GM12878 (cell line): Measurements from ENCODE around the gene FAM222B. TPM values are rescaled to one million over a fixed set of nuclear protein-coding genes. Genes with fewer than 3 reads are reported as not detected.
A peak's percentile ranks its signal among the peaks of the same experiment; 100 is the strongest.

ENCODE experiments used
- BACH1 ChIP-seq: fragments of 450-650 bp; IDR thresholded peaks from 2 replicates; pipeline ENCODE4 v1.6.1; 2017; ENCODE audit warnings: mild to moderate bottlenecking, borderline replicate concordance
- CBX3 ChIP-seq: fragments of 200-600 bp; sonication (generic); IDR thresholded peaks from 2 replicates; pipeline ENCODE4 v1.6.1; 2016; ENCODE audit warnings: low read depth, borderline replicate concordance
- DPF2 ChIP-seq: fragments of 450-650 bp; IDR thresholded peaks from 2 replicates; pipeline ENCODE4 v1.6.1; 2017; ENCODE audit warnings: mild to moderate bottlenecking
- MXI1 ChIP-seq: fragments of 150-350 bp; IDR thresholded peaks from 2 replicates; pipeline ENCODE4 v1.6.1; 2011; ENCODE audit warnings: low read depth, mild to moderate bottlenecking, inconsistent platforms, low read length, improper control_type of control experiment
- NBN ChIP-seq: fragments of 450-650 bp; IDR thresholded peaks from 2 replicates; pipeline ENCODE4 v1.6.1; 2016
- NFIC ChIP-seq: IDR thresholded peaks from 2 replicates; pipeline ENCODE4 v1.6.1; 2012; ENCODE audit warnings: low read depth, mild to moderate bottlenecking, inconsistent platforms, low read length, moderate library complexity
- NFXL1 ChIP-seq: fragments of 450-650 bp; IDR thresholded peaks from 2 replicates; pipeline ENCODE4 v1.6.1; 2017; ENCODE audit warnings: antibody characterized with exemption, mild to moderate bottlenecking, borderline replicate concordance
- NFYA ChIP-seq: IDR thresholded peaks from 2 replicates; pipeline ENCODE4 v1.6.1; 2011; ENCODE audit warnings: low read depth, mild to moderate bottlenecking, low read length, improper control_type of control experiment, borderline replicate concordance
- PML ChIP-seq: IDR thresholded peaks from 2 replicates; pipeline ENCODE4 v1.6.1; 2012; ENCODE audit warnings: low read length, inconsistent platforms
- POLR2AphosphoS2 ChIP-seq: IDR thresholded peaks from 2 replicates; pipeline ENCODE4 v1.6.1; 2011; ENCODE audit warnings: low read depth, mild to moderate bottlenecking, low read length, improper control_type of control experiment, moderate library complexity
- RAD51 ChIP-seq: fragments of 450-650 bp; IDR thresholded peaks from 2 replicates; pipeline ENCODE4 v1.6.1; 2016; ENCODE audit warnings: moderate library complexity, mild to moderate bottlenecking, inconsistent platforms
- RELA ChIP-seq: fragments of 450-650 bp; IDR thresholded peaks from 2 replicates; pipeline ENCODE4 v1.8.0; 2014; ENCODE audit warnings: borderline replicate concordance; ENCODE audit not compliant: partially characterized antibody
- SMAD5 ChIP-seq: IDR thresholded peaks from 2 replicates; pipeline ENCODE4 v1.6.1; 2016; ENCODE audit warnings: antibody characterized with exemption, low read depth
- SP1 ChIP-seq: IDR thresholded peaks from one replicate; pipeline ENCODE4 v1.6.1; 2011; ENCODE audit warnings: low read depth, low read length
- ZBED1 ChIP-seq: IDR thresholded peaks from 2 replicates; pipeline ENCODE4 v1.6.1; 2016; ENCODE audit warnings: borderline replicate concordance
- ZNF622 ChIP-seq: fragments of 450-650 bp; IDR thresholded peaks from 2 replicates; pipeline ENCODE4 v1.6.1; 2017; ENCODE audit warnings: mild to moderate bottlenecking, inconsistent platforms
- polyA plus RNA-seq, 11 experiments: library from polyadenylated mRNA; depleted of rRNA in 4 of 11; unstranded in 6 of 11; stranded (reverse) in 5 of 11; fragments of >200 nt; fragmentation: Nextera tagmentation in 4 of 11; fragmentation: Illumina TruSeq in 1 of 11; extraction: Ambion mirVana in 4 of 11; extraction: Trizol in 1 of 11; gene quantifications; 1 replicate in 1 of 11; 2 replicates in 10 of 11; pipeline versions ENCODE4 v1.2.1 to v1.2.3, GENCODE V29; 2011 to 2016; ENCODE audit warnings: inconsistent platforms in 2 of 11, missing spikeins in 2 of 11, low read depth in 1 of 11
- total RNA-seq, 4 experiments: library from RNA; depleted of rRNA in 3 of 4; stranded (reverse); fragments of >200 nt in 3 of 4; fragmentation: Illumina TruSeq in 1 of 4; extraction: Trizol in 1 of 4; gene quantifications; 2 replicates each; pipeline versions ENCODE4 v1.2.1 to v1.2.3, GENCODE V29; 2013 to 2021
- TF ChIP-seq, protein P1 (sequence below): IDR thresholded peaks from 2 replicates; pipeline ENCODE4 v1.6.1; 2011; ENCODE audit warnings: low read depth, low read length, improper control_type of control experiment, borderline replicate concordance
- TF ChIP-seq, protein P2 (sequence below): IDR thresholded peaks from 2 replicates; pipeline ENCODE4 v1.6.1; 2012; ENCODE audit warnings: low read depth, low read length, improper control_type of control experiment
- TF ChIP-seq, protein P3 (sequence below): IDR thresholded peaks from 2 replicates; pipeline ENCODE4 v1.6.1; 2012; ENCODE audit warnings: mild to moderate bottlenecking, low read depth, low read length
- TF ChIP-seq, protein P4 (sequence below): IDR thresholded peaks from 2 replicates; pipeline ENCODE4 v1.6.1; 2011; ENCODE audit warnings: borderline replicate concordance, low read depth, mild to moderate bottlenecking, moderate library complexity, low read length; ENCODE audit not compliant: insufficient read depth, poor library complexity, severe bottlenecking
- TF ChIP-seq, protein P5 (sequence below): fragments of 450-650 bp; formaldehyde crosslinking; IDR thresholded peaks from 2 replicates; pipeline ENCODE4 v1.5.0; 2022; ENCODE audit warnings: mild to moderate bottlenecking, missing genetic modification characterization

The FAM222B gene
- total and polyA plus RNA-seq, 10 of the 15 experiments (the other 5 are each of a cell fraction or from before 2014, with no cell fraction given), result 2.8 to 18.3 (median 6.4) TPM

DNA sequence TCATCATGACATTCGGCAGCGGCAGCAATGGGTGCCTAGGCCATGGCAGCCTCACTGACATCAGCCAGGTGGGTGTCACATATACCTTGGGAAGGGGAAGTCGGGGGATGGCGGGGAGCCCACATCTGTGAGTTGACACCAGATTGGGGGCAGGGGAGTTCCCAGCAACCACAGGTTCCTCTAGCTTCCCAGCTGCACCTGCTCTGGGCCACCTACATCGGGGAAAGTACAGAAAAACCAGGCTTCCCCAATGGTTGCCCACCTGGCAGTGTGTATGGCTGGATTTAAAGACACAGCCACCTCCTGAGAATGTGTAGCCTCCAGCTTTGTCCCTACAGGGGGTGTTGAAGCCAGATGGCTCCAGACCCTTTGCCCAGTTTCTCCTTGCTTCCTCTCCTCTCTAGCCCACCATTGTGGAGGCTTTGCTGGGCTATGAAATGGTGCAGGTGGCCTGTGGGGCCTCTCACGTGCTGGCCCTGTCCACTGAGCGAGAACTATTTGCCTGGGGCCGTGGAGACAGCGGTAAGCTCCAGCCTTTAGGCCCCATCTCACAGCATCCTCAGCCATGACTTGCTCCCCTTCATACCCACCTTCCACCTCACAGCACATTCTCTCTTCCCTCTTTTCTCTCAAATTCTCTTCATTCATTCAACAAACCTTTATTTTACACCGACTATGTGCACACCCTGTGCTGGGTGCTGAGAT lies 103.8 kb downstream of the FAM222B start (continued):
- TF ChIP-seq ZNF622 (no peak), SP1 (no peak), BACH1 (no peak), NFIC (no peak), CBX3 (no peak), SMAD5 (no peak), NFXL1 (no peak), RELA (peak; percentile 97), PML (no peak), POLR2AphosphoS2 (no peak), ZBED1 (peak; percentile 71), NFYA (no peak), DPF2 (peak; percentile 65; the same call in 1 of the 2 replicates), MXI1 (no peak), RAD51 (no peak), NBN (peak; percentile 28; the same call in 1 of the 2 replicates)
- TF ChIP-seq, protein P1, sequence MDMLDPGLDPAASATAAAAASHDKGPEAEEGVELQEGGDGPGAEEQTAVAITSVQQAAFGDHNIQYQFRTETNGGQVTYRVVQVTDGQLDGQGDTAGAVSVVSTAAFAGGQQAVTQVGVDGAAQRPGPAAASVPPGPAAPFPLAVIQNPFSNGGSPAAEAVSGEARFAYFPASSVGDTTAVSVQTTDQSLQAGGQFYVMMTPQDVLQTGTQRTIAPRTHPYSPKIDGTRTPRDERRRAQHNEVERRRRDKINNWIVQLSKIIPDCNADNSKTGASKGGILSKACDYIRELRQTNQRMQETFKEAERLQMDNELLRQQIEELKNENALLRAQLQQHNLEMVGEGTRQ, result no peak
- TF ChIP-seq, protein P2, sequence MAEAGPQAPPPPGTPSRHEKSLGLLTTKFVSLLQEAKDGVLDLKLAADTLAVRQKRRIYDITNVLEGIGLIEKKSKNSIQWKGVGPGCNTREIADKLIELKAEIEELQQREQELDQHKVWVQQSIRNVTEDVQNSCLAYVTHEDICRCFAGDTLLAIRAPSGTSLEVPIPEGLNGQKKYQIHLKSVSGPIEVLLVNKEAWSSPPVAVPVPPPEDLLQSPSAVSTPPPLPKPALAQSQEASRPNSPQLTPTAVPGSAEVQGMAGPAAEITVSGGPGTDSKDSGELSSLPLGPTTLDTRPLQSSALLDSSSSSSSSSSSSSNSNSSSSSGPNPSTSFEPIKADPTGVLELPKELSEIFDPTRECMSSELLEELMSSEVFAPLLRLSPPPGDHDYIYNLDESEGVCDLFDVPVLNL, result no peak
- TF ChIP-seq, protein P3, sequence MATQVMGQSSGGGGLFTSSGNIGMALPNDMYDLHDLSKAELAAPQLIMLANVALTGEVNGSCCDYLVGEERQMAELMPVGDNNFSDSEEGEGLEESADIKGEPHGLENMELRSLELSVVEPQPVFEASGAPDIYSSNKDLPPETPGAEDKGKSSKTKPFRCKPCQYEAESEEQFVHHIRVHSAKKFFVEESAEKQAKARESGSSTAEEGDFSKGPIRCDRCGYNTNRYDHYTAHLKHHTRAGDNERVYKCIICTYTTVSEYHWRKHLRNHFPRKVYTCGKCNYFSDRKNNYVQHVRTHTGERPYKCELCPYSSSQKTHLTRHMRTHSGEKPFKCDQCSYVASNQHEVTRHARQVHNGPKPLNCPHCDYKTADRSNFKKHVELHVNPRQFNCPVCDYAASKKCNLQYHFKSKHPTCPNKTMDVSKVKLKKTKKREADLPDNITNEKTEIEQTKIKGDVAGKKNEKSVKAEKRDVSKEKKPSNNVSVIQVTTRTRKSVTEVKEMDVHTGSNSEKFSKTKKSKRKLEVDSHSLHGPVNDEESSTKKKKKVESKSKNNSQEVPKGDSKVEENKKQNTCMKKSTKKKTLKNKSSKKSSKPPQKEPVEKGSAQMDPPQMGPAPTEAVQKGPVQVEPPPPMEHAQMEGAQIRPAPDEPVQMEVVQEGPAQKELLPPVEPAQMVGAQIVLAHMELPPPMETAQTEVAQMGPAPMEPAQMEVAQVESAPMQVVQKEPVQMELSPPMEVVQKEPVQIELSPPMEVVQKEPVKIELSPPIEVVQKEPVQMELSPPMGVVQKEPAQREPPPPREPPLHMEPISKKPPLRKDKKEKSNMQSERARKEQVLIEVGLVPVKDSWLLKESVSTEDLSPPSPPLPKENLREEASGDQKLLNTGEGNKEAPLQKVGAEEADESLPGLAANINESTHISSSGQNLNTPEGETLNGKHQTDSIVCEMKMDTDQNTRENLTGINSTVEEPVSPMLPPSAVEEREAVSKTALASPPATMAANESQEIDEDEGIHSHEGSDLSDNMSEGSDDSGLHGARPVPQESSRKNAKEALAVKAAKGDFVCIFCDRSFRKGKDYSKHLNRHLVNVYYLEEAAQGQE, result no peak
- TF ChIP-seq, protein P4, sequence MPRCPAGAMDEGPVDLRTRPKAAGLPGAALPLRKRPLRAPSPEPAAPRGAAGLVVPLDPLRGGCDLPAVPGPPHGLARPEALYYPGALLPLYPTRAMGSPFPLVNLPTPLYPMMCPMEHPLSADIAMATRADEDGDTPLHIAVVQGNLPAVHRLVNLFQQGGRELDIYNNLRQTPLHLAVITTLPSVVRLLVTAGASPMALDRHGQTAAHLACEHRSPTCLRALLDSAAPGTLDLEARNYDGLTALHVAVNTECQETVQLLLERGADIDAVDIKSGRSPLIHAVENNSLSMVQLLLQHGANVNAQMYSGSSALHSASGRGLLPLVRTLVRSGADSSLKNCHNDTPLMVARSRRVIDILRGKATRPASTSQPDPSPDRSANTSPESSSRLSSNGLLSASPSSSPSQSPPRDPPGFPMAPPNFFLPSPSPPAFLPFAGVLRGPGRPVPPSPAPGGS, result peak; percentile 95
- TF ChIP-seq, protein P5, sequence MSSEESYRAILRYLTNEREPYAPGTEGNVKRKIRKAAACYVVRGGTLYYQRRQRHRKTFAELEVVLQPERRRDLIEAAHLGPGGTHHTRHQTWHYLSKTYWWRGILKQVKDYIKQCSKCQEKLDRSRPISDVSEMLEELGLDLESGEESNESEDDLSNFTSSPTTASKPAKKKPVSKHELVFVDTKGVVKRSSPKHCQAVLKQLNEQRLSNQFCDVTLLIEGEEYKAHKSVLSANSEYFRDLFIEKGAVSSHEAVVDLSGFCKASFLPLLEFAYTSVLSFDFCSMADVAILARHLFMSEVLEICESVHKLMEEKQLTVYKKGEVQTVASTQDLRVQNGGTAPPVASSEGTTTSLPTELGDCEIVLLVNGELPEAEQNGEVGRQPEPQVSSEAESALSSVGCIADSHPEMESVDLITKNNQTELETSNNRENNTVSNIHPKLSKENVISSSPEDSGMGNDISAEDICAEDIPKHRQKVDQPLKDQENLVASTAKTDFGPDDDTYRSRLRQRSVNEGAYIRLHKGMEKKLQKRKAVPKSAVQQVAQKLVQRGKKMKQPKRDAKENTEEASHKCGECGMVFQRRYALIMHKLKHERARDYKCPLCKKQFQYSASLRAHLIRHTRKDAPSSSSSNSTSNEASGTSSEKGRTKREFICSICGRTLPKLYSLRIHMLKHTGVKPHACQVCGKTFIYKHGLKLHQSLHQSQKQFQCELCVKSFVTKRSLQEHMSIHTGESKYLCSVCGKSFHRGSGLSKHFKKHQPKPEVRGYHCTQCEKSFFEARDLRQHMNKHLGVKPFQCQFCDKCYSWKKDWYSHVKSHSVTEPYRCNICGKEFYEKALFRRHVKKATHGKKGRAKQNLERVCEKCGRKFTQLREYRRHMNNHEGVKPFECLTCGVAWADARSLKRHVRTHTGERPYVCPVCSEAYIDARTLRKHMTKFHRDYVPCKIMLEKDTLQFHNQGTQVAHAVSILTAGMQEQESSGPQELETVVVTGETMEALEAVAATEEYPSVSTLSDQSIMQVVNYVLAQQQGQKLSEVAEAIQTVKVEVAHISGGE, result no peak
